Choroid plexus epithelial cell (primary cell): ENCODE measurements around the gene SNED1.

ENCODE experiments used
- DNase-seq: peaks from one replicate; pipeline ENCODE4 v3.0.0-alpha.2; 2010; ENCODE audit warnings: low read depth
- H3K4me3 ChIP-seq: 2 replicates; pipeline ENCODE4 v1.5.1; 2011; ENCODE audit warnings: low read depth, mild to moderate bottlenecking, control low read depth, low read length, moderate library complexity
- TF ChIP-seq, protein P1 (sequence below): conservative IDR thresholded peaks from 2 replicates; pipeline ENCODE4 v1.5.1; 2011; ENCODE audit warnings: low read depth, mild to moderate bottlenecking, control low read depth, inconsistent platforms, low read length, moderate library complexity

SNED1 gene

DNA sequence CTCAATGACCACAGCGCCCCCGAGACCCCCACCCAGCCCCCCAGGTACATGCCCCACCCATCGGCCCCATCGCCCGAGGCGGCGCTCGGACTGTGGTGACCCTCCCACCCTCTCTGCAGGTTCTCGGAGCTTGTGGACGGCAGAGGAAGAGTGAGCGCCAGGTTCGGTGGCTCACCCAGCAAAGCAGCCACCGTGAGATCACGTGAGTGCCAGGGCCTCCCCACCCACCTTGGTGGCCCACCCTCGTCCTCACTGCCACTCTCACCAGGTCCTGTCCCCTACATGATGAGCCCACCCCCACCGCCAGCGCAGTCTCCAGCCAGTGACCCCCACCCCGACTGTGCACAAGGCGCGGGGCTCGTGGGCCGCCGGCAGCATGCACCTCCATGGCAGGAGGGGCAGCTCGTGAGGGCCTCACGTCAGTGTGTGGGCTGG, 73.3 kb downstream of the SNED1 start:
- TF ChIP-seq, protein P1, sequence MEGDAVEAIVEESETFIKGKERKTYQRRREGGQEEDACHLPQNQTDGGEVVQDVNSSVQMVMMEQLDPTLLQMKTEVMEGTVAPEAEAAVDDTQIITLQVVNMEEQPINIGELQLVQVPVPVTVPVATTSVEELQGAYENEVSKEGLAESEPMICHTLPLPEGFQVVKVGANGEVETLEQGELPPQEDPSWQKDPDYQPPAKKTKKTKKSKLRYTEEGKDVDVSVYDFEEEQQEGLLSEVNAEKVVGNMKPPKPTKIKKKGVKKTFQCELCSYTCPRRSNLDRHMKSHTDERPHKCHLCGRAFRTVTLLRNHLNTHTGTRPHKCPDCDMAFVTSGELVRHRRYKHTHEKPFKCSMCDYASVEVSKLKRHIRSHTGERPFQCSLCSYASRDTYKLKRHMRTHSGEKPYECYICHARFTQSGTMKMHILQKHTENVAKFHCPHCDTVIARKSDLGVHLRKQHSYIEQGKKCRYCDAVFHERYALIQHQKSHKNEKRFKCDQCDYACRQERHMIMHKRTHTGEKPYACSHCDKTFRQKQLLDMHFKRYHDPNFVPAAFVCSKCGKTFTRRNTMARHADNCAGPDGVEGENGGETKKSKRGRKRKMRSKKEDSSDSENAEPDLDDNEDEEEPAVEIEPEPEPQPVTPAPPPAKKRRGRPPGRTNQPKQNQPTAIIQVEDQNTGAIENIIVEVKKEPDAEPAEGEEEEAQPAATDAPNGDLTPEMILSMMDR: no peak
- no peak overlapping the region for H3K4me3 ChIP-seq
- DNase-seq: no peak

DNA sequence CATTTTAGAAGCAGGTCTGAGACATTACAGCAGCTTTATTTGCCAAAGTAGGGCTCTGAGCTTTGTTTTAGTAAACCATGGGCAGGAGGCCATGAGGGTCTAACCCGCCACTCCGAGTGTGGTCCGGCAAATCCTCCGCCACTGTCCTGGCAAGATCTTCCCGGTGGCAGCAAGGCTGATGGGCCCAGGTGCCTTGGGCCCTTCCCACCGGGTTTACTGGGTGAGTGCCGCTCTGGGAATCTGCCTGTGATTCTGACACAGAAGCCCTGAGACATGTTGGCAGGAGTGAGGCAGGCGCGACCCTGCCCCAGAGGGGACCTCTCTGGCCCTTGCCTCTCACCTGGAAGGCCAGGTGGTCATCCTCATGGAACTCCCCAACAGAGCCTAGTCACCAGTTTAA, 73.7 kb downstream of the SNED1 start:
- DNase-seq: no peak
- no peak overlapping the region for H3K4me3 ChIP-seq
- TF ChIP-seq, protein P1: no peak

DNA sequence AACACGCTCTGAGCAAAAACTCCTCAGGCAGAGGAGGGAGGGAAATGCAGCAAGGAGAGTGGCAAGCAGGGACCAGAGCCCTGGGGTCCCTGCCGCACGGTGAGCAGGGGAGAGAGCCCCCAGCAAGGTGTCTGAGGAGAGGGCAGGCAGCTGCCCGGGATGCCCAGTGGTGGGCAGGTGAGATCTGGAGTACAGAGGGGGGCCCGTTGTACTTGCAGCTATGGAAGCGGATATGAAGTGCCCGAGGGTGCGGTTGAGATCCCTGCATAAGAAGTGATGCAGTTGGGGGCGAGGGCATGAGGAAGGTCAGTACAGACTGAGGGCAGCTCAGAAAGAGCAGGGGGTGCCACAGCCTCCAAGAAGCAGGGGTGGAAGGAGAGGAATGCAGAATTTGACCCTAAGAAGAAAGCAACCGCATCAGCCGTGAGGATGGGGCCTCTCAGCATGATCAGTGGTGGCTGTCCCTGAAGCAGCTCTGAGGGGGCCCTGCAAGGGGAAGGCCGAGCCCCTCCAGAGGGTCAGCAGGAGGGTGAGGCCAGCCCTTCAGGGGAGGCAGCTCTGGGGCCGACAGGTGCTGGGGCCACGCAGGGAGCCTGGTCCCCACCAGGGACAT, 74.2 kb downstream of the SNED1 start:
- no peak for DNase-seq
- TF ChIP-seq, protein P1: no peak
- H3K4me3 ChIP-seq: no peak overlapping the region

DNA sequence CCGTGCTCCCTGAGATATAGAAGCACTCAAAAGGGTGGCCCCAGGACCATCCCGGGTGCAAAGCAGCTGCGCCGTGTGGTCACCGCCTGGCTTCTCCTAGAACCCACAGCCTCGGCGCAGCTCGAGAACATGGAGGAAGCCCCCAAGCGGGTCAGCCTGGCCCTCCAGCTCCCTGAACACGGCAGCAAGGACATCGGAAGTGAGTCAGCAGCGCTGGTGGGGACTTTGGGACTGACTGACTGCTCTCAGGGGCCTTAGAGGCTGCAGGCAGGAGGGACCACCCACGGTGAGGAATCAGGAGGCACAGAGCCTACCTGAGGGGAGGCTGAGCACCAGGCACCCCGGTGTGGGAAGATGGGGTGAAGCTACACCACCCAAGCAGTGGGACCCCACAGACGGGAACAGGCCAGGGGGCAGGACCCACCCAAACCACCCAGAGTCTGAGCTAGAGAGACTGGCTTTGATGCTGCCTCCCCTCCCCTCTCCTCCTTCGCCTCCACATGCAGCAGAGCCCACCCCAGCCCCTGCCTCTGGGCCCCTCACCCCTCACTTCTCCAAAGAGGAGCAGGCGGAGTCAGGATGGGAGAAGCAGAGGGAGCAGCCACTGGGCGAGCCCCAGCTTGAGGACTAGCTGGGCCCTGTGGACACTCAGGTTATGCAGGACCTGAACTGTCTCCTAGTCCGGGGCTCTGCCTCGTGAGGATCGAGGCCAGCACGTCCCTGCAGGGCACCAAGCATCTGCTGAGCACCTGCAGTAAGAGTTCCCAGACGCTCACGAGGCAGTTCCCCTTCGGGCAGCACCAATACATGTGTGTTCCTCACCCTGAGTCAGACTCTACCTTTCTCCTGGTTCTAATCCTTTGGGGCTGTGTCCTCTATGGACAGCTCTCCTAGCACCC, 75.0 kb downstream of the SNED1 start:
- TF ChIP-seq, protein P1: no peak
- no peak for DNase-seq

DNA sequence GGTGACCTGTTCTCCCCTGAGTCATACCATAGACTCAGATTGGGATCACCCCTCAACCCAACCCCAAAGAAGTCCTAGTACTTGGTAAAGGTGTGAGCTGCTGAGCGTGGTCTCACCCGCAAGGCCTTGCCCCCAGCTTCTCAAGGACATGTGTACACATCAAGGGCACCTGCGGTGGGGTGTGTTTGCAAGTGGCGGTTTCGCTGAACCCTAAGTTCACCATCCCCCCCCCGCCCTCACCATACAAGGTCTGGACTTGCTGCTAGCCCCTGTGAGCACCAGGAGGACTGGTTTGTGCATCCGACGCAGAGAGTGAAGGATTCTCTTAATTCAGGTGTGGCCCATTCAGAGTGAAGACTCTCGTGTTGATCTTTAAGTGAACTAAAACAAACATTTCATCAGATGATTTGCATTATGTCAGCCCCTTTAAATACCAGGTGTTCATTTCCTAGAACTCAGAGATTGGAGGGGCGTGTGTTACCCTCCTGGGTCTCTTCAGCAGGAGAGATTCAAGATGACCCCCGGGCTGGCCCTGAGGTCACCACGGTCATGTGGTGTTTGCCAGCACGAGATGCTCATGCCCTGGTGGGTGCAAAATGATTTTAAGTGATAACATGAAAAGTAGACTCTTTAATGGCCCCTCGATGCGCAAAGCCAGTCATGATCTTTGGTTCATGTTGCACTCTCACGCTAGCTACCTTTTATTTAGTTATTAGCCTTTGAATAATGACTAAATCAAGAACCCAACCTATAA, 75.8 kb downstream of the SNED1 start:
- TF ChIP-seq, protein P1: no peak
- no peak overlapping the region for H3K4me3 ChIP-seq
- no peak for DNase-seq

More for the DNA sequence above, 75.0 kb downstream of the SNED1 start:
- H3K4me3 ChIP-seq: no peak overlapping the region

DNA sequence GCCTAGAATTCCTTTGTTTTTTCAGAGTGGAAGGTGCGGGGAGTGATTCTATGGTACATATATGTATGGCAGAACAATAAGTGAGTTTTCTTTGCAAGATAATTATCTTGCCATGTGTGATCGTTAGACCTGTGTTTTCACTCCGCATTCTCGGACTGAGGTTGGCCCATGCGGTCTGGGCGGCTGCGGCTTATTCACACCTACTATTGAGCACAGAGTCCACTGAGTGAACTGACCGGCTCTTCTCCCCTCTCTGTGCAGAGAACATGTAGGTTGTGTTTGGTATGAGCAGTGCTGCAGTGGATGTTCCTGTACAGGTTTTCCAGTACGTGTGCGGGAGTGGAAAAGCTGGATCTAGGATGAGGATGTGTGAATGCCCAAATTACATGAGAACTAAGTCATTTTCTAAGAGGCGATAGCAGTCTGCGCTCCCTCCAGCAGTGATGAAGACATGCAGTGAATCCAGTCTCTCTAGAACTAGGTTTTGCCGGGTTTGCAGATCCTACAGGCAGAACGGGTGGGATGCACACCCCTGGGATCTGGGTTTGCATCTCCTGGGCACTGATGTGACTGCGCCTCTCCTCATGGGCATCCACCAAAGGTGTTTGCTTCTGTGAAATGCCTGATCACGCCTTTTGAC, 76.6 kb downstream of the SNED1 start:
- TF ChIP-seq, protein P1: no peak

More for the DNA sequence above, 76.6 kb downstream of the SNED1 start:
- no peak overlapping the region for H3K4me3 ChIP-seq
- DNase-seq: no peak
